Thyroid gland (tissue), 4 donors: ENCODE data around the gene NTN5.

ENCODE experiments used
- CTCF ChIP-seq, 6 experiments: fragments of 200-600 bp in 3 of 6; fragments of 450-650 bp in 3 of 6; sonication (generic) in 3 of 6; IDR thresholded peaks; one replicate each; pipeline ENCODE4 v1.5.1; 2016 to 2019; ENCODE audit warnings: antibody characterized with exemption in 6 of 6, mild to moderate bottlenecking in 2 of 6, inconsistent platforms in 1 of 6, moderate library complexity in 1 of 6
- POLR2A ChIP-seq, 2 donors: fragments of 450-650 bp; IDR thresholded peaks; one replicate each; pipeline ENCODE4 v1.6.1; 2017; ENCODE audit warnings: antibody characterized with exemption in 2 of 2, mild to moderate bottlenecking in 2 of 2, moderate library complexity in 1 of 2

GRCh38 chr19:48664476-48664875 is 8.3 kb downstream of the NTN5 start:
- no peak for TF ChIP-seq CTCF (IDR thresholded peaks at IDR 0.05)
- no peak for TF ChIP-seq POLR2A (IDR thresholded peaks at IDR 0.05)
